GM19023 (cell line): ENCODE results near the gene CLASP1.
"Not testable (repeated sequence)": the region's sequence is repeated elsewhere in the genome, so short reads cannot be mapped to it uniquely, and the experiment has no call there.

Source experiments
- ATAC-seq: cut with Tn5 transposase; IDR thresholded peaks from one replicate; pipeline ENCODE4 v1.9.1; 2021; ENCODE audit warnings: mild to moderate bottlenecking, moderate library complexity; ENCODE audit not compliant: unreplicated experiment

The CLASP1 gene

GRCh38 chr2:121663434-121663833 lies 14.2 kb upstream of the CLASP1 start:
- ATAC-seq, result no peak

- no peak for ATAC-seq
Measured at GRCh38 chr2:121662656-121663055, 13.4 kb upstream of the CLASP1 start.

GRCh38 chr2:121659933-121660332 lies 10.7 kb upstream of the CLASP1 start:
- ATAC-seq, result no peak

- ATAC-seq, result not testable (repeated sequence)
Measured at GRCh38 chr2:121658393-121658792, 9.1 kb upstream of the CLASP1 start.

GRCh38 chr2:121653035-121653434 lies 3.8 kb upstream of the CLASP1 start:
- no peak for ATAC-seq

GRCh38 chr2:121650315-121650930 lies 1.2 kb upstream of the CLASP1 start:
- ATAC-seq, result no peak

- ATAC-seq, result peak; percentile 91
Measured at GRCh38 chr2:121649596-121650314, 493 bp upstream of the CLASP1 start.

GRCh38 chr2:121648206-121649148 lies 785 bp downstream of the CLASP1 start:
- ATAC-seq, result peak; percentile 19

- ATAC-seq, result no peak
Measured at GRCh38 chr2:121647396-121647795, 1.9 kb downstream of the CLASP1 start.

- no peak for ATAC-seq
Measured at GRCh38 chr2:121644715-121645114, 4.5 kb downstream of the CLASP1 start.

GRCh38 chr2:121643877-121644276 lies 5.4 kb downstream of the CLASP1 start:
- no peak for ATAC-seq

GRCh38 chr2:121640380-121641316 lies 8.6 kb downstream of the CLASP1 start:
- no peak for ATAC-seq

- ATAC-seq, result not testable (repeated sequence)
Measured at GRCh38 chr2:121639846-121640245, 9.4 kb downstream of the CLASP1 start.

- no peak for ATAC-seq
Measured at GRCh38 chr2:121638333-121638732, 10.9 kb downstream of the CLASP1 start.

- ATAC-seq, result no peak
Measured at GRCh38 chr2:121635371-121635770, 13.9 kb downstream of the CLASP1 start.

GRCh38 chr2:121634354-121635307 lies 14.6 kb downstream of the CLASP1 start:
- no peak for ATAC-seq

GRCh38 chr2:121633463-121633862 lies 15.8 kb downstream of the CLASP1 start:
- no peak for ATAC-seq

GRCh38 chr2:121627525-121628050 lies 21.7 kb downstream of the CLASP1 start:
- ATAC-seq, result no peak
